Upper lobe of left lung (tissue), 6 donors: ENCODE measurements around the gene TMEM238L. TPM values are rescaled to one million over a fixed set of nuclear protein-coding genes. Genes with fewer than 3 reads are reported as not detected.

Experiments used
- ATAC-seq, 2 donors: fragments of 200-7000 bp; cut with Tn5 transposase; one replicate each; pipeline ENCODE4 v1.9.1; 2022; ENCODE audit warnings: mild to moderate bottlenecking in 2 of 2, moderate library complexity in 2 of 2; ENCODE audit not compliant: low FRiP score in 2 of 2
- DNase-seq, 2 donors: peaks; one replicate each; pipeline ENCODE4 v3.0.0-alpha.2; 2019 to 2020
- H3K27ac ChIP-seq, 4 donors: fragments of 200-600 bp; sonication (generic); one replicate each; pipeline ENCODE4 v1.5.1; 2016 to 2019
- H3K27me3 ChIP-seq, 4 donors: fragments of 200-600 bp; sonication (generic); one replicate each; pipeline ENCODE4 v1.5.1; 2017 to 2019
- H3K36me3 ChIP-seq, 4 donors: fragments of 200-600 bp; sonication (generic); one replicate each; pipeline ENCODE4 v1.5.1; 2016 to 2019
- H3K4me1 ChIP-seq, 4 donors: fragments of 200-600 bp; sonication (generic); one replicate each; pipeline ENCODE4 v1.5.1; 2018 to 2019
- H3K4me3 ChIP-seq, 4 donors: fragments of 200-600 bp; sonication (generic); one replicate each; pipeline ENCODE4 v1.5.1; 2017 to 2019; ENCODE audit warnings: mild to moderate bottlenecking in 2 of 4, moderate library complexity in 1 of 4
- H3K9me3 ChIP-seq, 4 donors: fragments of 200-600 bp; sonication (generic); one replicate each; pipeline ENCODE4 v1.5.1; 2018 to 2019
- EP300 ChIP-seq, 4 donors: sonication (generic); formaldehyde crosslinking; IDR thresholded peaks; one replicate each; pipeline ENCODE4 v1.5.1; 2017; ENCODE audit warnings: antibody characterized with exemption in 4 of 4, control low read depth in 2 of 4
- POLR2A ChIP-seq, 4 donors: fragments of 450-650 bp; IDR thresholded peaks; one replicate each; pipeline ENCODE4 v1.5.1; 2016 to 2017; ENCODE audit warnings: antibody characterized with exemption in 4 of 4, mild to moderate bottlenecking in 2 of 4
- POLR2AphosphoS5 ChIP-seq, 2 donors: sonication (generic); formaldehyde crosslinking; IDR thresholded peaks; one replicate each; pipeline ENCODE4 v1.5.1; 2017; ENCODE audit warnings: antibody characterized with exemption in 2 of 2
- WGBS, 2 donors: methylation state at CpG; one replicate each; pipeline ENCODE4 v1.1.5; 2017 to 2018; 5-methylcytosine and 5-hydroxymethylcytosine counted together
- total RNA-seq, 6 donors: library from RNA; depleted of rRNA in 4 of 6; stranded (reverse); fragments of >200 nt in 4 of 6; gene quantifications; one replicate each; pipeline versions ENCODE4 v1.1.0 to v1.2.1, GENCODE V29; 2016 to 2021
- TF ChIP-seq, protein P1 (sequence below), 6 experiments: fragments of 450-650 bp in 4 of 6; fragments of 200-600 bp in 2 of 6; sonication (generic) in 2 of 6; IDR thresholded peaks; one replicate each; pipeline ENCODE4 v1.5.1; 2016 to 2019; ENCODE audit warnings: antibody characterized with exemption in 6 of 6
- donor health status: DM: no; HTN: no; CAD: no; lungs with moderate emphysema.
- donor health status: DM: no; HTN: yes; CAD: no; lungs with severe emphysema.

The TMEM238L gene
- total RNA-seq, 6 donors from 2014 or later, result not detected

DNA sequence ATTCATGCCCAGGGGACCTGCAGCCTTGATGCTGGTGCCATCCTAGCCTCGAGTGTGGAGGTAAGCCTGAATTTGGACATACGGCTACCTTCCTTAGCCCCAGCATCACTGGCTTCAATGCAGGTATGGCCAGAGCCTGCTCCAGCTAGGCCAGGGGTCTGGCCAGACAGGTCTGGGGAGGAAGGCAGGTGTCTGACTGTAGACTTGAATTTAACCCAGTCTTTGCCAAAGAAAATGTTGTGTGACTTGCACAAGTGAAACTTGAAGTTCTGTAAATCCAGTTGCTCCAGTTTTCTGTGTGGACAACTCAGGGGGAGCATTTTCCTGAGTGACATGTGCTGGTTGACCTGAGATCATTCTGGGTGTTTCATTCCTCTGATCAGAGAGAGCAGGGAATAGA lies 32.8 kb downstream of the TMEM238L start:
- no peak overlapping the region for H3K27ac ChIP-seq
- peaks cover 0 to 8% (median 4%) of the 10 kb centered on the region in 4 donors for H3K9me3 ChIP-seq
- no peak for DNase-seq
- H3K4me1 ChIP-seq, result no peaks in the 10 kb centered on the region
- H3K27me3 ChIP-seq, result no peaks in the 10 kb centered on the region
- WGBS, 2 donors, result 79% methylated on average over 2 of the region's 2 CpGs; no CpG with 5 or more reads in 1 of the 2 donors
- H3K4me3 ChIP-seq, result no peak overlapping the region
- TF ChIP-seq POLR2AphosphoS5 (IDR thresholded peaks at IDR 0.05), result no peak
- TF ChIP-seq, protein P1, sequence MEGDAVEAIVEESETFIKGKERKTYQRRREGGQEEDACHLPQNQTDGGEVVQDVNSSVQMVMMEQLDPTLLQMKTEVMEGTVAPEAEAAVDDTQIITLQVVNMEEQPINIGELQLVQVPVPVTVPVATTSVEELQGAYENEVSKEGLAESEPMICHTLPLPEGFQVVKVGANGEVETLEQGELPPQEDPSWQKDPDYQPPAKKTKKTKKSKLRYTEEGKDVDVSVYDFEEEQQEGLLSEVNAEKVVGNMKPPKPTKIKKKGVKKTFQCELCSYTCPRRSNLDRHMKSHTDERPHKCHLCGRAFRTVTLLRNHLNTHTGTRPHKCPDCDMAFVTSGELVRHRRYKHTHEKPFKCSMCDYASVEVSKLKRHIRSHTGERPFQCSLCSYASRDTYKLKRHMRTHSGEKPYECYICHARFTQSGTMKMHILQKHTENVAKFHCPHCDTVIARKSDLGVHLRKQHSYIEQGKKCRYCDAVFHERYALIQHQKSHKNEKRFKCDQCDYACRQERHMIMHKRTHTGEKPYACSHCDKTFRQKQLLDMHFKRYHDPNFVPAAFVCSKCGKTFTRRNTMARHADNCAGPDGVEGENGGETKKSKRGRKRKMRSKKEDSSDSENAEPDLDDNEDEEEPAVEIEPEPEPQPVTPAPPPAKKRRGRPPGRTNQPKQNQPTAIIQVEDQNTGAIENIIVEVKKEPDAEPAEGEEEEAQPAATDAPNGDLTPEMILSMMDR (IDR thresholded peaks at IDR 0.05), result no peak
- ATAC-seq, result no peak
- H3K36me3 ChIP-seq, result no peaks in the 10 kb centered on the region

DNA sequence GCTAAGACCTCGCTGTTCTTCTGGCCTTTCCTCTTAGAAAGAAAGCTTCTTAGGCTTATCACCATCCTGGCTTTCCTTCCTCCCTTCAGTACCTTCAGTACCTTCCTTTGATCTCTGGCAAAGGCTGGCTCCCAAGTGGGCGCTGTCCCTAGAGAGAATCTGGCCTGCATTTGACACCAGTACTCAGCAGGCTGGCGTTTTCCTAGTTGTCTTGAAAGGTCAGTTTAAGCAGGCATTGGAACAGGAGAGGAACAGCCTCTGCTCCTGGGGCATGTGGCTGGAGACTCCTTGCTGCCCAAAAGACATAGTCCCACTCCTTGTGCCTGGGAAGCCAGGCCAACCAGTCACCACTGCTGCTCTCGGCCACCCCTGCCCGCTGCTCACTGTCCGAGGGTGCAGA lies 34.1 kb downstream of the TMEM238L start:
- TF ChIP-seq POLR2AphosphoS5 (IDR thresholded peaks at IDR 0.05) (no peak), EP300 (IDR thresholded peaks at IDR 0.05) (no peak), POLR2A (IDR thresholded peaks at IDR 0.05) (no peak)
- TF ChIP-seq, protein P1 (IDR thresholded peaks at IDR 0.05), result no peak
- 76 to 88% methylated on average over 6 of the region's 6 CpGs for WGBS, 2 donors
- Histone ChIP-seq H3K27me3 (no peaks in the 10 kb centered on the region), H3K4me1 (no peaks in the 10 kb centered on the region), H3K36me3 (no peaks in the 10 kb centered on the region), H3K9me3 (peaks cover 0 to 8% (median 4%) of the 10 kb centered on the region in 4 donors), H3K4me3 (no peak overlapping the region), H3K27ac (no peak overlapping the region)
- DNase-seq, result no peak
- ATAC-seq, result no peak

DNA sequence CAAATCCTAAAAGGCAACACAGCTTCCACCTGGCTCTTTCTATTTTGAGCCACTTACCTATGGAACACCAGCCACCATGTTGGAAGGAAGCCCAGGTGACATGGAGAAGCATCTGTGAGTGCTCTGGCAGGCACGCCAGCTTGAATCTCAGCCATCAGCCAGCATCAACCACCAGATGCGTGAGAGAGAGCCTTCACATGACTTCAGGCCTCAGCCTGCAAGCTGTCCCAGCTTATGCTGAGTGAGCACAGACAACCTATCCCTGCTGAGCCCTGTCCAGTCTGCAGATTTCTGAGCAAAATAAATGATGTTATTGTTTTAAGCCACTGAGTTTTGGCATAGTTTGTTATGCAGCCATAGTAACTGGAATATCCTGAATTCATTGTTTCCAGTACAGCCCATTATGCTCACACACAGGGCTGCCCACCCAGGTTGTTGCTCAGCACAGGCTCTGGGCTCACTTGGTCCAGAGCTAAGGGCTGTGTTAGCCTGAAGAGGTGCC lies 35.1 kb downstream of the TMEM238L start:
- ATAC-seq (no peak), DNase-seq (no peak)
- no peak for TF ChIP-seq POLR2AphosphoS5 (IDR thresholded peaks at IDR 0.05)
- TF ChIP-seq, protein P1 (IDR thresholded peaks at IDR 0.05), result no peak
- TF ChIP-seq POLR2A (IDR thresholded peaks at IDR 0.05), result no peak
- TF ChIP-seq EP300 (IDR thresholded peaks at IDR 0.05), result no peak
- no peaks in the 10 kb centered on the region for H3K4me1 ChIP-seq
- no peak overlapping the region for H3K27ac ChIP-seq
- 88 to 100% methylated on average over 1 to 2 of the region's 2 CpGs for WGBS, 2 donors
- no peaks in the 10 kb centered on the region for H3K36me3 ChIP-seq
- no peak overlapping the region for H3K4me3 ChIP-seq
- H3K9me3 ChIP-seq, result peaks cover 0 to 8% (median 4%) of the 10 kb centered on the region in 4 donors
- no peaks in the 10 kb centered on the region for H3K27me3 ChIP-seq

DNA sequence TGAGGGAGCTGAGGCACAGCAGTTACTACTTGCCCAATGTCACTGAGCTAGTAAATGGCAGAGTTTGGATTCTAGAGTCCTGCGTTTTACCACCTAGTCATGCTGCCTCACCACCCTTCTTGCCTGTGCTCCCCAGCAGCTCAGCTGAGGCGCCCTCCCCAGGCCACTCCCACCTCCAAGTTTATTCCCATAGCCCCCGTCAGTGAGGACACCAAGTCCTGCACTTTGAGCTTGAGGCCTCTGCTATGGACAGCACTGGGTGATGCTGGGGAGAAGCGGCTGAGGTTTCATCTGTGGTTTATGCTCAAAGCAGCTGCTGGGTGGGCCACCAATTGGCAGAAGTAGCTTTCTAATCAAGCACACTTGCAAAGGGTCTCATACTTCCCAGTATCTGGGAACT lies 36.7 kb downstream of the TMEM238L start:
- Histone ChIP-seq H3K36me3 (no peaks in the 10 kb centered on the region), H3K27ac (no peak overlapping the region), H3K4me1 (no peaks in the 10 kb centered on the region), H3K27me3 (no peaks in the 10 kb centered on the region), H3K9me3 (peaks cover 0 to 5% (median under 1%) of the 10 kb centered on the region in 4 donors), H3K4me3 (no peak overlapping the region)
- DNase-seq (peak in 1 of 2 donors; percentile 23), ATAC-seq (no peak)
- WGBS, 2 donors, result 81 to 95% methylated on average over 4 of the region's 4 CpGs
- TF ChIP-seq POLR2AphosphoS5 (IDR thresholded peaks at IDR 0.05) (no peak), EP300 (IDR thresholded peaks at IDR 0.05) (no peak)
- TF ChIP-seq, protein P1 (IDR thresholded peaks at IDR 0.05), result no peak

DNA sequence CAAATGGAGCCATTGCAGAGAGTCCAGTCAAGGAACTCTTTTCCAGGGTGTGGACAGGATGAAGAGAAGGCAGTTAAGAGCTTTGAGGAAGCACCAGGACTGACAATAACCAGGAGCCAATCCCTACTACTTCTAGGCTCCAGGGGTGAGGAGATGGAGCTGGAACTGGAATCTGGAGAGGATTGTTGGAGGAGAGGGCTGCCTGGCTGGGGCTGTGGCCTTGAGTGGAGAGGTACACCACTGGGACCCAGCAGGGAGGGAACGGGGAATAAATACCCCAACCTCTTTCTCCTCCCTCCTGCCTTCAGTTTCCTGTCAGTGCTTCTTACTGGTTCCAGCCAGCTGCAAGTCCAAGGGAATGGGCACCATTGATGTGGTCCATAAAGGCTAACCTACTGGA lies 41.9 kb downstream of the TMEM238L start:
- 93 to 100% methylated on average over 1 of the region's 1 CpG for WGBS, 2 donors
- H3K9me3 ChIP-seq, result no peaks in the 10 kb centered on the region
- H3K27ac ChIP-seq, result no peak overlapping the region
- no peak for ATAC-seq
- DNase-seq, result no peak
- no peak overlapping the region for H3K4me3 ChIP-seq
- H3K36me3 ChIP-seq, result no peaks in the 10 kb centered on the region
- TF ChIP-seq POLR2AphosphoS5 (IDR thresholded peaks at IDR 0.05), result no peak
- no peak for TF ChIP-seq EP300 (IDR thresholded peaks at IDR 0.05)
- TF ChIP-seq POLR2A (IDR thresholded peaks at IDR 0.05), result no peak
- TF ChIP-seq, protein P1 (IDR thresholded peaks at IDR 0.05), result no peak
- H3K27me3 ChIP-seq, result no peaks in the 10 kb centered on the region
- no peaks in the 10 kb centered on the region for H3K4me1 ChIP-seq
